Loucy (cell line): ENCODE data around the gene OR13C8.

Experiments used
- CTCF ChIP-seq: fragments of 200-600 bp; sonication (generic); conservative IDR thresholded peaks from 2 replicates; pipeline ENCODE4 v1.5.1; 2014; ENCODE audit warnings: mild to moderate bottlenecking, antibody characterized with exemption, low read length
- EZH2phosphoT487 ChIP-seq: fragments of 200-600 bp; IDR thresholded peaks from 2 replicates; pipeline ENCODE4 v1.6.1; 2018; ENCODE audit warnings: antibody characterized with exemption, mild to moderate bottlenecking, moderate library complexity, borderline replicate concordance

GRCh38 chr9:104564358-104564757 lies 4.6 kb upstream of the OR13C8 start:
- TF ChIP-seq CTCF (no peak), EZH2phosphoT487 (no peak)
